Endothelial cell of umbilical vein (primary cell): Measurements from ENCODE around the gene CNBD2. TPM values are rescaled to one million over a fixed set of nuclear protein-coding genes. Genes with fewer than 3 reads are reported as not detected.

Experiments
- BruUV-seq: library from RNA; stranded (reverse); fragments of 400-500 nt; replicated peaks from 2 replicates; lab custom pipeline; 2021; lab: Mats Ljungman, UMichigan
- CTCF ChIA-PET: fragments of 300-600, 350-600 bp; sonication (Branson Sonifier 250); formaldehyde crosslinking; loops from one replicate; lab custom pipeline; 2021; ENCODE audit warnings: antibody characterized with exemption, inconsistent platforms; lab: Charles Lee
- POLR2A ChIA-PET: fragments of 300-600, 350-600 bp; sonication (Branson Sonifier 250); formaldehyde crosslinking; loops from one replicate; lab custom pipeline; 2021; ENCODE audit warnings: antibody characterized with exemption, inconsistent platforms; lab: Charles Lee
- DNase-seq: peaks from one replicate; pipeline ENCODE4 v3.0.0-alpha.2; 2011; ENCODE audit warnings: low read depth, low spot score
- FAIRE-seq: peaks from 2 replicates; lab custom pipeline; 2011; peaks lifted over from hg19 to GRCh38; lab: Jason Lieb, UNC
- H2AFZ ChIP-seq: 2 replicates; pipeline ENCODE4 v1.6.0; 2012; ENCODE audit warnings: low read depth, low read length, control low read depth, inconsistent platforms
- H3K27ac ChIP-seq: 2 replicates; pipeline ENCODE4 v1.5.1; 2011; ENCODE audit warnings: low read depth, mild to moderate bottlenecking, control low read depth, low read length, moderate library complexity; ENCODE audit not compliant: insufficient read depth
- H3K27me3 ChIP-seq, 2 experiments: 2 replicates each; pipeline versions ENCODE4 v1.6.0 to v1.6.1; 2011; ENCODE audit warnings: low read length in 2 of 2, mixed read lengths in 1 of 2; ENCODE audit not compliant: control insufficient read depth in 2 of 2, insufficient read depth in 2 of 2
- H3K36me3 ChIP-seq, 2 experiments: 2 replicates in 1 of 2; 3 replicates in 1 of 2; pipeline ENCODE4 v1.5.1; 2011; ENCODE audit warnings: low read length in 2 of 2, mild to moderate bottlenecking in 1 of 2, moderate library complexity in 1 of 2; ENCODE audit not compliant: control insufficient read depth in 2 of 2, insufficient read depth in 2 of 2; ENCODE audit errors: extremely low read depth in 1 of 2
- H3K4me1 ChIP-seq: 3 replicates; pipeline ENCODE4 v1.5.1; 2011; ENCODE audit warnings: mild to moderate bottlenecking, low read length; ENCODE audit not compliant: control insufficient read depth, insufficient read depth; ENCODE audit errors: extremely low read depth
- H3K4me2 ChIP-seq: 2 replicates; pipeline ENCODE4 v1.6.1; 2011; ENCODE audit warnings: low read length, control low read depth, mixed read lengths; ENCODE audit not compliant: insufficient read depth
- H3K4me3 ChIP-seq, 3 experiments: fragments of 200-600 bp in 1 of 3; sonication (generic), shearing (Covaris generic) in 1 of 3; replicated peaks in 1 of 3; 2 replicates each; pipeline ENCODE4 v1.5.1; 2011 to 2016; ENCODE audit warnings: control low read depth in 3 of 3, low read length in 3 of 3, mild to moderate bottlenecking in 2 of 3, inconsistent platforms in 1 of 3, low read depth in 1 of 3, moderate library complexity in 1 of 3; ENCODE audit not compliant: insufficient read depth in 1 of 3
- H3K79me2 ChIP-seq: 2 replicates; pipeline ENCODE4 v1.6.0; 2012; ENCODE audit warnings: low read length, inconsistent platforms; ENCODE audit not compliant: control insufficient read depth, insufficient read depth
- H3K9ac ChIP-seq: replicated peaks from 2 replicates; pipeline ENCODE3; 2011; ENCODE audit warnings: low read length, control low read depth; ENCODE audit not compliant: insufficient read depth; ENCODE audit errors: extremely low read depth
- H3K9me1 ChIP-seq: replicated peaks from 3 replicates; pipeline ENCODE4 v1.6.0; 2011; ENCODE audit warnings: mild to moderate bottlenecking, low read length; ENCODE audit not compliant: control insufficient read depth, insufficient read depth; ENCODE audit errors: extremely low read depth
- H3K9me3 ChIP-seq: replicated peaks from 2 replicates; pipeline ENCODE4 v1.5.1; 2012; ENCODE audit warnings: low read length, inconsistent platforms; ENCODE audit not compliant: control insufficient read depth, insufficient read depth
- H4K20me1 ChIP-seq: replicated peaks from 2 replicates; pipeline ENCODE3; 2011; ENCODE audit warnings: mild to moderate bottlenecking, low read length; ENCODE audit not compliant: control insufficient read depth, insufficient read depth; ENCODE audit errors: extremely low read depth
- EZH2 ChIP-seq: IDR thresholded peaks from 2 replicates; pipeline ENCODE4 v1.6.1; 2012; ENCODE audit warnings: borderline replicate concordance, low read depth, mild to moderate bottlenecking, moderate library complexity, low read length, inconsistent platforms; ENCODE audit not compliant: severe bottlenecking
- FOS ChIP-seq: IDR thresholded peaks from 2 replicates; pipeline ENCODE4 v1.6.1; 2011; ENCODE audit warnings: mild to moderate bottlenecking, low read length, moderate library complexity, borderline replicate concordance; ENCODE audit not compliant: insufficient read depth
- GATA2 ChIP-seq: IDR thresholded peaks from 2 replicates; pipeline ENCODE4 v1.7.0; 2011; ENCODE audit warnings: low read depth, mild to moderate bottlenecking, moderate library complexity, mixed read lengths, low read length; ENCODE audit not compliant: insufficient read length, insufficient read depth
- JUN ChIP-seq: IDR thresholded peaks from 2 replicates; pipeline ENCODE4 v1.6.1; 2011; ENCODE audit warnings: borderline replicate concordance, low read depth; ENCODE audit not compliant: insufficient read length, insufficient read depth
- MYC ChIP-seq: IDR thresholded peaks from one replicate; pipeline ENCODE4 v1.6.1; 2011; ENCODE audit warnings: mild to moderate bottlenecking, low read depth, low read length
- POLR2A ChIP-seq: IDR thresholded peaks from 2 replicates; pipeline ENCODE4 v1.6.1; 2012; ENCODE audit warnings: low read depth, mild to moderate bottlenecking, control low read depth, low read length
- POLR2AphosphoS5 ChIP-seq: IDR thresholded peaks from 2 replicates; pipeline ENCODE4 v1.6.1; 2012; ENCODE audit warnings: low read depth, mild to moderate bottlenecking, control low read depth, low read length, moderate library complexity; ENCODE audit not compliant: insufficient read depth
- dilution Hi-C: fragments of 300-500 bp; cut with MboI; formaldehyde crosslinking; loops from one replicate; pipeline ENCODE4 v1.15.0; 2019; ENCODE audit warnings: low sequenced_read_pairs; ENCODE audit not compliant: extremely low pct_ligation_motif_present
- intact Hi-C: fragments of 100-400 bp; cut with micrococcal nuclease; formaldehyde crosslinking; loops from one replicate; pipeline ENCODE4 v1.10.0; 2022
- polyA plus RNA-seq, 4 experiments: library from polyadenylated mRNA; depleted of rRNA in 3 of 4; stranded (reverse) in 3 of 4; unstranded in 1 of 4; fragments of >200 nt; gene quantifications; 2 replicates each; pipeline versions ENCODE4 v1.2.1 to v1.2.3, GENCODE V29; 2011 to 2012; ENCODE audit warnings: missing spikeins in 1 of 4
- total RNA-seq: library from RNA; stranded (reverse); gene quantifications from 2 replicates; pipeline ENCODE4 v1.2.3, GENCODE V29; 2021
- TF ChIP-seq, protein P1 (sequence below), 2 donors: IDR thresholded peaks; 1 replicate in 1 of 2; 2 replicates in 1 of 2; pipeline ENCODE4 v1.5.1; 2011; ENCODE audit warnings: low read length in 2 of 2, mild to moderate bottlenecking in 2 of 2, moderate library complexity in 2 of 2, control low read depth in 1 of 2, inconsistent platforms in 1 of 2, low read depth in 1 of 2; ENCODE audit not compliant: insufficient read depth in 1 of 2; ENCODE audit errors: extremely low read depth in 1 of 2
- TF ChIP-seq, protein P2 (sequence below): IDR thresholded peaks from 2 replicates; pipeline ENCODE4 v1.6.1; 2011; ENCODE audit not compliant: insufficient read depth, insufficient read length

The CNBD2 gene
- total and polyA plus RNA-seq, 2 donors (not counting 3 experiments of a cell fraction or from before 2014, with no cell fraction given): 4.9 to 7.5 TPM

DNA sequence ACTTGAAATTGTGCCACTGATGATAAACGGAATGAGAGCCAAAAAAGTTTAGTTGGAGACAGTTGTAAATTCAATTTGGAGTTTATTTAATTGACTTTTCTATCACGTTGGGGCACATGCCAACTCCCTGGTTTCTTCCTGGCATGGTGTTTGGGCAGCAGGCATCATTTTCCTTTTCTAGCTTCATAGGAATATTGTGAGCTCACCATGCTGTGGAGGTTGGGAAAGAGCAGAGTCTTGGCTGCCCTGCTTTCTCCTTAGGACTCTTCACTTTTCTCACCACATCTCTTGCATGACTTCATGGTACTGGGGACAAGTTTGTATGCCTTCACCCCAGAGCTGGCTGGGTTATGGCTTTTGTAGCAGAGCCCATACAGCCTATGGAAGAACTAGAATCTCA is 20.5 kb upstream of the CNBD2 start:
- no peaks in the 10 kb centered on the region for H3K9me1 ChIP-seq
- peaks cover 0 to 15% of the 10 kb centered on the region in 2 experiments for H3K36me3 ChIP-seq
- no peak for TF ChIP-seq EZH2
- no peak for TF ChIP-seq FOS
- no peak for TF ChIP-seq POLR2AphosphoS5
- TF ChIP-seq, protein P1, sequence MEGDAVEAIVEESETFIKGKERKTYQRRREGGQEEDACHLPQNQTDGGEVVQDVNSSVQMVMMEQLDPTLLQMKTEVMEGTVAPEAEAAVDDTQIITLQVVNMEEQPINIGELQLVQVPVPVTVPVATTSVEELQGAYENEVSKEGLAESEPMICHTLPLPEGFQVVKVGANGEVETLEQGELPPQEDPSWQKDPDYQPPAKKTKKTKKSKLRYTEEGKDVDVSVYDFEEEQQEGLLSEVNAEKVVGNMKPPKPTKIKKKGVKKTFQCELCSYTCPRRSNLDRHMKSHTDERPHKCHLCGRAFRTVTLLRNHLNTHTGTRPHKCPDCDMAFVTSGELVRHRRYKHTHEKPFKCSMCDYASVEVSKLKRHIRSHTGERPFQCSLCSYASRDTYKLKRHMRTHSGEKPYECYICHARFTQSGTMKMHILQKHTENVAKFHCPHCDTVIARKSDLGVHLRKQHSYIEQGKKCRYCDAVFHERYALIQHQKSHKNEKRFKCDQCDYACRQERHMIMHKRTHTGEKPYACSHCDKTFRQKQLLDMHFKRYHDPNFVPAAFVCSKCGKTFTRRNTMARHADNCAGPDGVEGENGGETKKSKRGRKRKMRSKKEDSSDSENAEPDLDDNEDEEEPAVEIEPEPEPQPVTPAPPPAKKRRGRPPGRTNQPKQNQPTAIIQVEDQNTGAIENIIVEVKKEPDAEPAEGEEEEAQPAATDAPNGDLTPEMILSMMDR (IDR thresholded peaks at IDR 0.05; ENCODE audit: extremely low read depth in 1 of 2, insufficient read depth in 1 of 2, low read depth in 1 of 2, low read length in 2 of 2): no peak
- no peak for TF ChIP-seq POLR2A
- TF ChIP-seq JUN: no peak
- no peak for TF ChIP-seq MYC
- TF ChIP-seq, protein P2, sequence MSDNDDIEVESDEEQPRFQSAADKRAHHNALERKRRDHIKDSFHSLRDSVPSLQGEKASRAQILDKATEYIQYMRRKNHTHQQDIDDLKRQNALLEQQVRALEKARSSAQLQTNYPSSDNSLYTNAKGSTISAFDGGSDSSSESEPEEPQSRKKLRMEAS: no peak
- TF ChIP-seq GATA2: no peak
- no peak overlapping the region for H3K4me3 ChIP-seq
- no peaks in the 10 kb centered on the region for H4K20me1 ChIP-seq
- dilution Hi-C loops (no loop called here), intact Hi-C loops (no loop called here)
- H2AFZ ChIP-seq: no peak overlapping the region
- no peak overlapping the region for H3K27ac ChIP-seq
- no peak for FAIRE-seq
- peaks cover 11% of the 10 kb centered on the region for H3K79me2 ChIP-seq
- H3K4me2 ChIP-seq: no peak overlapping the region
- DNase-seq: no peak
- BruUV-seq: TSS peak; percentile 23
- no peak overlapping the region for H3K9ac ChIP-seq
- no peaks in the 10 kb centered on the region for H3K27me3 ChIP-seq
- POLR2A ChIA-PET: no interaction called here
- H3K4me1 ChIP-seq: peaks cover 6% of the 10 kb centered on the region
- no peaks in the 10 kb centered on the region for H3K9me3 ChIP-seq
- CTCF ChIA-PET: interaction anchor here (0.9 to 1.2 kb wide), 6 partner anchors 21 to 329 kb away, joined by 3 to 8 read pairs (median 4); no protein-coding TSS in a partner anchor
